ENCODE data around the gene PGM5.

Gene PGM5

DNA sequence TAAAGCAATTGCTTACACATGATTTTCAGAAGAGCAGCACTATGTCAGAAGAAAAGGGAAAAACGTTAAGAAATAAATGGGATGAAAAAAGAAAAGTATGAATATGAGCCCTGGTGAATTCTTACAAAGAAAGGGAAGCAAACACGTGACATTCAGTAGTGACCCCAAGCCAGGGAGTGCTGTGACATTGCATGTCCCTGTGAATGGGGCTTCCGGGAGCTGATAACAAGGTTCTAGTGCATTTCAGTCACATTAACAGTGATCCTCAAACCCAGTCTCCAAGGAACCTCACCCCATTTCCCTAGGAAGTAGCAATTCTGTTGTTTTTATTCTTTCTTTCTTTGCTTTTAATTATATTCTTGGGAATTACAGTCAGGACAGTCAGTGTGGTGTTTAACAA, 157.0 kb downstream of the PGM5 start:
- no peaks in the 10 kb centered on the region for H3K4me1 Mint-ChIP-seq (ENCODE audit: low read depth)
- H3K36me3 Mint-ChIP-seq (ENCODE audit: low read depth), result peaks cover 4% of the 10 kb centered on the region
- H3K27ac Mint-ChIP-seq, result no peak overlapping the region
- peaks cover 10% of the 10 kb centered on the region for H3K27me3 Mint-ChIP-seq
- no peak overlapping the region for H3K4me3 Mint-ChIP-seq
- H3K9me3 Mint-ChIP-seq, result peaks cover 4% of the 10 kb centered on the region

- Mint-ChIP-seq H3K9me3 (peaks cover 4% of the 10 kb centered on the region), H3K4me1 (ENCODE audit: low read depth) (no peaks in the 10 kb centered on the region), H3K27ac (no peak overlapping the region), H3K36me3 (ENCODE audit: low read depth) (peaks cover 6% of the 10 kb centered on the region), H3K4me3 (no peak overlapping the region), H3K27me3 (peaks cover 13% of the 10 kb centered on the region)
Observed at GRCh38 chr9:68513981-68514380, 157.6 kb downstream of the PGM5 start.

- H3K4me3 Mint-ChIP-seq, result no peak overlapping the region
- H3K9me3 Mint-ChIP-seq, result peaks cover 4% of the 10 kb centered on the region
- no peaks in the 10 kb centered on the region for H3K4me1 Mint-ChIP-seq (ENCODE audit: low read depth)
- H3K27ac Mint-ChIP-seq, result no peak overlapping the region
- H3K36me3 Mint-ChIP-seq (ENCODE audit: low read depth), result peaks cover 6% of the 10 kb centered on the region
- H3K27me3 Mint-ChIP-seq, result peaks cover 13% of the 10 kb centered on the region
Observed at GRCh38 chr9:68515326-68516017, 159.1 kb downstream of the PGM5 start.

DNA sequence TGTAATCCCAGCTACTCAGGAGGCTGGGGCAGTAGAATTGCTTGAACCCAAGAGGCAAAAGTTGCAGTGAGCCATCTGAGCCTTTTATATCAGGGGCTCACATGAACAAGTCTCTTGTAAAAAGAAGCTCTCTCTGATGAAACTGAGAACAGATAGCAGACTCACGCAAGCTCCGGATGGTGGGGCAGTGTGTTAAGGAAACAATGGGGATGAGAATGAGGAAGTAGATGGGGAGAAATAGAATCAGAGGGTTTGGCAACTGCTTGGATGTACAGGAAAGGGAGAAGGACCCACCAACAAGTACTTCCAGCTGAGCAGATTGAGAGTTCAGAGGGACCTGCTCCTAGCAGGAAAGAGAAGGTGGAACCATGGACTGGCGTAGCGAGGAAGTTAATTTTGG, 165.7 kb downstream of the PGM5 start:
- H3K9me3 Mint-ChIP-seq, result peaks cover 4% of the 10 kb centered on the region
- H3K4me3 Mint-ChIP-seq, result no peak overlapping the region
- H3K27ac Mint-ChIP-seq, result no peak overlapping the region
- no peaks in the 10 kb centered on the region for H3K4me1 Mint-ChIP-seq (ENCODE audit: low read depth)
- peaks cover 21% of the 10 kb centered on the region for H3K27me3 Mint-ChIP-seq
- H3K36me3 Mint-ChIP-seq (ENCODE audit: low read depth), result peaks cover 6% of the 10 kb centered on the region

DNA sequence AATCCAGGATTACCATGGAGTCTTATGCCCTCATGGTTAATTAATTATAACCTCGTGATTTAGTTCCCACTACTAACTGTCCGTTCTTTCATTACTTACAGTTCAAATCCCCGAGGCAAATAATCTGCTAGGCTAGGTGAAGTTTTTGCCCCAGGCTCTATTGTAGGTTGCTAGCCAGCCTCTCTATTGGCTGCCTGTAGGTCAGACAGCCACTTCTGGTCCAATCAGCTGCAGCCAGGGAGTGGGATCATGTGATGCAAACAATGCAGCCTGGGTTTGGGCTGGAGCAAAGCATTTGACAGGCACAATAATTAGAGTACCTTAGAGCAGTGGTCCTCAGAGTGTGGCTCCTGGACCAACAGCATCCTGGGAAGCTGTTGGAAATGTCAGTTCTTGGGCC, 166.5 kb downstream of the PGM5 start:
- no peak overlapping the region for H3K27ac Mint-ChIP-seq
- H3K4me1 Mint-ChIP-seq (ENCODE audit: low read depth), result no peaks in the 10 kb centered on the region
- no peaks in the 10 kb centered on the region for H3K9me3 Mint-ChIP-seq
- no peak overlapping the region for H3K4me3 Mint-ChIP-seq
- peaks cover 6% of the 10 kb centered on the region for H3K36me3 Mint-ChIP-seq (ENCODE audit: low read depth)
- peaks cover 16% of the 10 kb centered on the region for H3K27me3 Mint-ChIP-seq

GRCh38 chr9:68523367-68523936, 167.0 kb downstream of the PGM5 start:
- no peaks in the 10 kb centered on the region for H3K9me3 Mint-ChIP-seq
- no peak overlapping the region for H3K4me3 Mint-ChIP-seq
- peaks cover 1% of the 10 kb centered on the region for H3K36me3 Mint-ChIP-seq (ENCODE audit: low read depth)
- H3K27me3 Mint-ChIP-seq, result peaks cover 11% of the 10 kb centered on the region
- no peak overlapping the region for H3K27ac Mint-ChIP-seq
- H3K4me1 Mint-ChIP-seq (ENCODE audit: low read depth), result no peaks in the 10 kb centered on the region

DNA sequence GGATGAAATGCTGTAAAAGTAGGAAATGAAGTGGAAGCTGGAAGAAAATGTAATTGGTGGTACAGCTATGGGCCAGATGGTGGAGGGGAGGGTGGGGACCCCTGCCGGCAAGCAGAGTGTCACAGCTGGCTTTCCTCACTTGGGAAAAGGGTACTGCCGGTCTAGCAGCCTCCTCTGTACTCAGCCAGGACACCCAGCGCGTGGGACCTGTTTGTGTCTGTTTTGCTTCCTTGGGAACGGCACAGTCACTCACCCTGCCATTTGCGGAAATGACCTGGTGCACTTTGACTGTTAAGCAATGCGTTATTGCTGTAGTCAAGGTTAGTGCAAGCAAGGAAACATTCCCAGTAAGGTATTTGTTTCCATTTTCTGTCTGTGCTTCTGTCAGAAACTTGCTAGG, 174.2 kb downstream of the PGM5 start:
- peaks cover 3% of the 10 kb centered on the region for H3K27me3 Mint-ChIP-seq
- H3K4me1 Mint-ChIP-seq (ENCODE audit: low read depth), result no peaks in the 10 kb centered on the region
- no peaks in the 10 kb centered on the region for H3K9me3 Mint-ChIP-seq
- no peak overlapping the region for H3K27ac Mint-ChIP-seq
- no peaks in the 10 kb centered on the region for H3K36me3 Mint-ChIP-seq (ENCODE audit: low read depth)
- H3K4me3 Mint-ChIP-seq, result no peak overlapping the region

DNA sequence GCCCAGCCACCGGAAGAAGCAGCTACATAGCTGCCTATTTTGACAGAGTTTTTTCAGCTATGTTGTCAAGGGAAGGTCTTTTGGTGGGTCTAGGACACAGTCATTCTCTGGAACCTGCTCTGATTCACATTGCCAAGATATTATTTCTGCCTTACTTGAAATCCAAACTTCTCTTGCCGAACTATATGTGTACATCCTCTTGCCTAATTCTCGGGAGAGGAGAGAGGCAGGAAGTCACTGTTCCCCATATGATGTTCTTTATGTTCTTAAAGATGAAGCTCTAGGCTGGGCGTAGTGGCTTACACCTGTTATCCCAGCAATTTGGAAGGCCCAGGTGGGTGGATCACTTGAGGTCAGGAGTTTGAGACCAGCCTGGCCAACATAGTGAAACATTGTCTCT, 175.7 kb downstream of the PGM5 start:
- no peaks in the 10 kb centered on the region for H3K4me1 Mint-ChIP-seq (ENCODE audit: low read depth)
- no peaks in the 10 kb centered on the region for H3K27me3 Mint-ChIP-seq
- no peaks in the 10 kb centered on the region for H3K9me3 Mint-ChIP-seq
- H3K27ac Mint-ChIP-seq, result no peak overlapping the region
- H3K4me3 Mint-ChIP-seq, result no peak overlapping the region
- no peaks in the 10 kb centered on the region for H3K36me3 Mint-ChIP-seq (ENCODE audit: low read depth)

DNA sequence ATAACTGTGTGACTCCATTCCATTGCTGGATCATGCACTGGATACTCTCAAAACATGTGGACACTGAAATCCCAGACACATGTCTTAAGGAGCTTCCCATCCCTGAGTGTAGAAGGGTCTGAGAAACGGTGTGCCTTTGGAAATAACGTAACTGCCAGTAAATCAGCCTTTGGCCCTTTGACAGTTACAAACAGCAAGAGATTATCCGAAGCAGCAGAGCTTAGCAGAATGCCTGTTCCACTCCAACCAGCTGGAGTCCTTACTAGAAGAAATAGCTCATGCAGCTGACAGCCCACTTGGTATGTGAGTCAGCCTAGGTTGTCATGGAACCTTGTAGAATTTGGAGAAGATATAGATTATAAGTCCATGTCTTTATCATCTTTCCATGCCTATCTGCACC, 177.3 kb downstream of the PGM5 start:
- no peaks in the 10 kb centered on the region for H3K4me1 Mint-ChIP-seq (ENCODE audit: low read depth)
- H3K4me3 Mint-ChIP-seq, result no peak overlapping the region
- H3K36me3 Mint-ChIP-seq (ENCODE audit: low read depth), result no peaks in the 10 kb centered on the region
- H3K27ac Mint-ChIP-seq, result no peak overlapping the region
- peaks cover 4% of the 10 kb centered on the region for H3K27me3 Mint-ChIP-seq
- no peaks in the 10 kb centered on the region for H3K9me3 Mint-ChIP-seq

GRCh38 chr9:68536876-68537615, 180.6 kb downstream of the PGM5 start:
- Mint-ChIP-seq H3K4me1 (ENCODE audit: low read depth) (no peaks in the 10 kb centered on the region), H3K9me3 (no peaks in the 10 kb centered on the region), H3K4me3 (no peak overlapping the region), H3K36me3 (ENCODE audit: low read depth) (no peaks in the 10 kb centered on the region), H3K27me3 (peaks cover 4% of the 10 kb centered on the region), H3K27ac (no peak overlapping the region)

DNA sequence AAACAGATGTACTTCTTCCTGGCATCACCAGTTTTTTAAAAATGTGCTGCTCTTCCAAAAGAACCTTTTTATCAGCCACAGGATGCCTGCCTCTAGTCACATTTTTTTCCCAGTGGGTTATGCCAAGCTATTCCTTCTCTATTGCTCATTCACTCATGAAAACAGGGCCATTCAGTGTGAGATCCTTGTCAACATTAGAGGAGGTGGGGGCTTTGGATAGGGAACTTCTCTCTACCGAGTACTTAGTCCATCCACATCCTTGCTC, 181.1 kb downstream of the PGM5 start:
- Mint-ChIP-seq H3K4me1 (ENCODE audit: low read depth) (no peaks in the 10 kb centered on the region), H3K27me3 (peaks cover 4% of the 10 kb centered on the region), H3K27ac (no peak overlapping the region), H3K36me3 (ENCODE audit: low read depth) (no peaks in the 10 kb centered on the region), H3K9me3 (no peaks in the 10 kb centered on the region), H3K4me3 (no peak overlapping the region)

DNA sequence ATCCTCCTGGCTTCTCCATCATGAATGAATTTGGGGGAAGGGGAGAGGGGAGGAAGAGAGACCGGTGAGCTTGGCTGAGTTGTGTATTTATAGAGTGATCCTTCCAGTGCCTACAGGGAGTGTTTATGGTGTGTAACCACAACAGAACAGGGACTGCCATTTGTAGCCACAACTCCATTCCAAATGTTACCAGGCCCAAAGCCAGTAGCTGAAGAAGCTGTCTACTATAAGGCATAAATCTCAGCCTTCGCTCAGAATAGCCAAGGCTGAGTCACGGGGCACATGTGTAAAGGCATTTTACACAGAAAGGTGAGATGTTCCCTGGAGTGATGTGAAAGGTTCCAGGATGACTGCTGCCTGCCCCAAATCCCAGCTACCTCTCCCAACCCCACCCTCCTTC, 181.8 kb downstream of the PGM5 start:
- no peaks in the 10 kb centered on the region for H3K4me1 Mint-ChIP-seq (ENCODE audit: low read depth)

GRCh38 chr9:68540712-68541535, 184.5 kb downstream of the PGM5 start, which contains the start of gene TMEM252:
Gene TMEM252 (minus strand): TSS chr9:68540883. CDS start chr9:68540814, 69 bp downstream.
- H3K9me3 Mint-ChIP-seq, result no peaks in the 10 kb centered on the region
- H3K27ac Mint-ChIP-seq, result no peak within 1 kb of the TSS
- no peak within 1 kb of the TSS for H3K4me3 Mint-ChIP-seq
- H3K4me1 Mint-ChIP-seq (ENCODE audit: low read depth), result peaks cover 9% of the 10 kb centered on the region
- H3K27me3 Mint-ChIP-seq, result peaks cover 4% of the 10 kb centered on the region
- H3K36me3 Mint-ChIP-seq (ENCODE audit: low read depth), result no peaks in the 10 kb centered on the region

More for the DNA sequence above, 181.8 kb downstream of the PGM5 start:
- peaks cover 4% of the 10 kb centered on the region for H3K27me3 Mint-ChIP-seq
- H3K9me3 Mint-ChIP-seq, result no peaks in the 10 kb centered on the region
- no peak overlapping the region for H3K27ac Mint-ChIP-seq
- H3K4me3 Mint-ChIP-seq, result no peak overlapping the region
- no peaks in the 10 kb centered on the region for H3K36me3 Mint-ChIP-seq (ENCODE audit: low read depth)

GRCh38 chr9:68541568-68541967, 185.2 kb downstream of the PGM5 start:
- H3K27me3 Mint-ChIP-seq, result peaks cover 4% of the 10 kb centered on the region
- H3K4me1 Mint-ChIP-seq (ENCODE audit: low read depth), result peaks cover 12% of the 10 kb centered on the region
- no peak overlapping the region for H3K4me3 Mint-ChIP-seq
- H3K36me3 Mint-ChIP-seq (ENCODE audit: low read depth), result no peaks in the 10 kb centered on the region
- no peak overlapping the region for H3K27ac Mint-ChIP-seq
- no peaks in the 10 kb centered on the region for H3K9me3 Mint-ChIP-seq

All from stimulated activated naive CD8-positive, alpha-beta T cell treated with anti-CD3 and anti-CD28 coated beads, Interleukin-15, Interleukin-2, amounts not matched to agents 100 ng/mL and 50 ng/mL, for 24 hours (primary cell).